Hippocampal formation (tissue), 2 donors: Measurements from ENCODE around the gene CACNA1D.
"Not testable (repeated sequence)": the region's sequence is repeated elsewhere in the genome, so short reads cannot be mapped to it uniquely, and the experiment has no call there.

Experiments used
- DNase-seq, 2 donors: peaks; one replicate each; lab custom pipeline; 2025; lab: John Stamatoyannopoulos, UW

The CACNA1D gene

GRCh38 chr3:53526704-53527055, 32.3 kb downstream of the CACNA1D start:
- no peak for DNase-seq

- DNase-seq: no peak
Observed at GRCh38 chr3:53530205-53530604, 35.8 kb downstream of the CACNA1D start.

DNA sequence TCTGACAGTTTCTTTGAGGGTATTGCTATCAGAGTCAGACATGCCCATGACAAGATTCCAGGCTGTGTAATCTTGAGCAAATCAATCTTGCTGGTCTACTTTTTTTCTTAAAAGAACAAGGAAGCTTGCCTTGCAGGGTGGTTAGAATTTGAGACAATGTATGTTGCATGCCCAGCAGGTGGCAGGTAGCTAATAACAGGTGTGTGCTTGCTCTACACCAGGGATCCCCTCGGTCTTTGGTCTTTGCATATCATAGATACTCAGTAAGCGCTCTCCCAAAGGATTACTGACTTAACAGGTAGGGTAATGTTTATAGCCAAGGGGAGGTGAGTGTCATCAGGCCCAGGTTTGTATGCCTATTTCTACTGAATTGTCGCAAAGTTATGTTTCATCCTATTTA, 37.3 kb downstream of the CACNA1D start:
- no peak for DNase-seq

DNA sequence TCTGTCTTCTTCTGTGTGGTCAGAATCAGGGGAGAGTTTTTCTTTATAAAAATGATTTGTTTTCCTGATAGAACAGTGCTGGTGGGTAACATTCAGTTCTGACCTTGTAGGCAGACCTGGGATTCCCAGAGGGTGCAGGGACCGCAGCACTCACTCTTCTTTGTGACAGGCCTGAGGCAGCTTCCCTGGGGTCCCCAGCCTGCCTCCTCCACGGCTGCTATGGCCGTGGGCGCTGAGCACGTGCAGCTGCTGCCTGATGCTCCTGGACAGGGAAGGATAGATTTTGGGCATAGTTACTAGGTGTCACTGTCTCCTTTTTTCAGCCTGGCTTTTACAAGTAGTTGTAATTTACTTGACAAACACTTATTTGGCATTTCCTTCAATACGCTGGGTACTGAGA, 39.1 kb downstream of the CACNA1D start:
- no peak for DNase-seq

DNA sequence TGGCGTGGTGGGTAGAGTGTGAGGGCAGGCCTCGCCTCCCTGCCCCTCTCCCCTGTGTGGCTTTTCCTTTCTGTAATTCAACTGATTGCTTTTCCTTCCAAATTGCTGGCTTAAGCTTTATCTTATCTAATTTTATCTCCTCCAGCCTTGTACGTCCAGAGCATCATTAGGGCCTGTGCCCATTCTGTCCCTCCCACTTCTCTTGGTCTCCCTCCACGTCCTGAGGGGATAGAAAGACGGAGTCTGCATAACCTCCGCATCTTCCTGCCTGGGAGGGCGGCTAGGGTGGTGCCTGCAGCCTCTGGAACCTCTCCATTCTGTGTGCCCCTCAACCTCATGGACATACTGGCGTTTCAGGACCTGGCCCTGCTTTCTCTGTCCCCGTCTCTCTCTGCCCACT, 39.8 kb downstream of the CACNA1D start:
- no peak for DNase-seq

GRCh38 chr3:53534676-53535400, 40.4 kb downstream of the CACNA1D start:
- no peak for DNase-seq

DNA sequence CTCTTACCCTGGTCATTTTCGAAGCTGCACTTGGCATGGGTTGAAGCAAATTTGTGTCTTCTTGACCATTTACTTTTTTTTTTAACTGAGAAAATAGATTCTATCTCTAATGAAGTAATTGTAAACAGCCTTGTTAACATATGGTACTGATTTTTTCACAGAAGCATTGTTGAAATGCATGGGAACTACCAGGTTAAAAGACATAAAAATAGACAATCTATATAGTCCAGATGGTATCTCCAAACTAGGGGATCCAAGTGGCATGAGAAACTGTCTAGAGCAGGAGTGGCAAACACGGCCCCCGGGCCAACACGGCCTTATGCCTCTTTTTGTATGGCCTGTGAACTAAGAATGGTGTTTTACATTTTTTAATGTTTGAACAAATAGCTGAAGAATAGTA, 41.9 kb downstream of the CACNA1D start:
- no peak for DNase-seq

- DNase-seq: no peak
Observed at GRCh38 chr3:53544357-53544756, 49.9 kb downstream of the CACNA1D start.

GRCh38 chr3:53545310-53545995, 51.0 kb downstream of the CACNA1D start:
- DNase-seq: no peak

DNA sequence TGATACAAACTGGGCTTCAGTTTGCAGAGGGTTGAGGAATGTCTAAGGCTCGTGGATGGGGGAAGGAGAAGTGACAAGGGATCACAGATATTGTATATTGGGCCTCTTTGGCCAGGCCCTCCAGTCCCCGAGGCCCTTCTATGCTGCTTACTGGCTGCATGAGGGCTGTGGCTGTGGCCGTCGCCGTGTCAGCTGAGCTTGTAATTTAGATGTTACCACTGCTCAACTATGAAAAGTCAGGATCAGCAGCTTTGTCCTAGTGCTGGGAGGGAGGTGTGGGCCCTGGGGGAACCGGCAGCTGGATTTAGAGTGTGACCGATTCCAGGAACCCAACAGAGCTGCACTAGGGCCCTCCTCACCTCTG, 51.6 kb downstream of the CACNA1D start:
- DNase-seq: peak in 1 of 2 donors; percentile 5

DNA sequence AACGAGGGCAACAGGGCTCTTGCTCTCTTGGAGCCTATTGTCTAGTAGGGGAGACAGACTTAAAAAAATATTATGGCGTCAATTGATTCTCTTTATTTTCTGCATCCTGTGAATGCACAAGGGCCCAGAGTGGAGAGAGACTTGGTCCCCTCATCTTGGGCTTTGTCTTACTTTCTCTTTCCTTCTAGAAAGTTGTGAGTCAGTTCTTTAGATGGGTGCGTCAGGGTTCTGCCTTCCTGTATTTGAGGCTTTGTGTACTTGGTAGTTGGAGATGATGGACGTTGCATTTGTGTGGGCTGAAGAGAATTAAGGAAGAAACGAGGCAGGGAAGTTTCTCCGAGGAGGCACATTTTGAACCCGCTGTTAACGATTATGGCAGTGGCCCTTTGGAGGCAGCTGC, 52.9 kb downstream of the CACNA1D start:
- no peak for DNase-seq

DNA sequence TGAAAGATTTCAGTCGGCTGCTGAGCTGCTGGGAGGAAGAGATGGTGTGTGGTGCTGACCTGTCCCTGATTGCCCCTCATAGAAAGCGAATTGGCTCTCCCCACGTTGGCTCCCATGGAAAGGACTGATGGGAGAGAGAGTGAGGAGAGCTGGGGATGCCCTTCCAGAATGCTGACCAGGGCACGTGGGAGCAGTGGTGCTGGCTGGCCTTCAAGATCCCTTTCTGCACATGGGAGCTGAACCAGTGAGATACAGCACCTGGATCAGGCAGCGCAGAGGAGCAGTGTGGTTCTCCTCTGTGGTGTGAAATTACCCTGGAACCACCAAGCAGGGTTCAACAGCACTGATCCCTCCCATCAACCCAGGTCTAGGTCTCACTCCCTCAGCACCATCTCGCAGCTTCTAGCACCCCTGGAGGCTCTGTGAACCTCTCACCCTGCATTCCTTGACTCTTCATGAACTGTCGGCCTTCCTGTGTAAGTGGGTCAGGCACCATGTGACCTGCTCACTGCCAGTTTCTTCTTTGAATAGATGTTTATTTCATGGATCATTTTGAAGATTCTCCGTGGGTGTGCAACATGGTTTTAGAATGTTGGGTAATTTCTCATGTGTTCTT, 55.7 kb downstream of the CACNA1D start:
- DNase-seq: no peak

DNA sequence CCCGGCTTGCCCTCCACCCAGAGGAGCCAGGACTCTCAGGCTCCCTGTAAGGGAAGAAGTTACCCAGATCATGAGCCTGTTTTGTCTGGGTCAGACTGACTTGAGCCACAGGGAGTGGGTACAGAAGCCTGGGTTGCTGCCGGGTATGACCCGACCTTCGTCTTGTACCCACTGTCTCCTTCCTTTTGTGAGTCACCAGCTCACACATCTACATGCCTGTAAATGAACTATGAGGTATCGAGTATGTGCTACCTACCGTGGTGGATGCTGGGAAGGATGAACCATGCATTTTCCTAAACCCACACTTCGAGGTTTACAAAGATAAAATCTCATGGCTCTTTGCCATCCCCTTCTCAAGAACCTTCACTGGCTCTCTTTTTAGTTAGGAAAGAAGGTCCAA, 56.9 kb downstream of the CACNA1D start:
- DNase-seq: no peak

DNA sequence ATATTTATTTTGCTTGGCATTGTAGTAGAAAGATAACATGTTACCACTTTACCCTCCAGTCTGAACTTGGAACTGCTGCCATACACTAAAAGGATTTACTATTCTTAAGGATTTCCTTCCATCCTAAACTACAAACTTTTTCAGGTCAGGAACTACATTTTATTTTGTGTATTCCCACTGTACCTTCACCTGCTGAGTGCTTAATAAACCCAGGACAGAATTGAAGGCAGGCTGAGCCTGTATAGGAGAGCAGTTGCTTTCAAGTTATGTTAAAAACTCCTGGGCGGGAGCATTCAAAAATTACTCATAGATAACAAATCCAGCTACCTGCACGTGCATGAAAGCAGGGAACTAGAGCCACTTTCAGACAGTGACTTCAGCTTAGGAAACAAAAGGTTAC, 58.3 kb downstream of the CACNA1D start:
- DNase-seq: no peak

DNA sequence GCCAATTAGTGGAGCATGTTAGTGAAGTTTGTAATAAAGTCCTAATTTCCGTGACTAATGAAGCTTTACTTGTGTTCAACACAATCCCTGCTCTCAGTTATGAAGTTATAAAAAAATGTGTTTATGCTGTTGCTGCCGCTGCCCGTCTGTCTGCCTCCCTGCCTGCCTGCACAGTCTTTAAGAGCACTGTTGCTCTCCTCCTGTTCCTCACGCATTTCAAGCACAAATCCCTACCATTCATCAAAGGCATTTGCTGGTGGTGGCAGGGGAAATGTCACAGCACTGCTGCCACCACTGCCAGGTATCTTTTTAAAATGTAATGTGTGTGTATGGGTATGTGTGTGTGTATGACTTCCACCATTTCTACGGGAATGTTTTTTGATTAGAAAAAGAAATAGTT, 58.8 kb downstream of the CACNA1D start:
- DNase-seq: no peak

DNA sequence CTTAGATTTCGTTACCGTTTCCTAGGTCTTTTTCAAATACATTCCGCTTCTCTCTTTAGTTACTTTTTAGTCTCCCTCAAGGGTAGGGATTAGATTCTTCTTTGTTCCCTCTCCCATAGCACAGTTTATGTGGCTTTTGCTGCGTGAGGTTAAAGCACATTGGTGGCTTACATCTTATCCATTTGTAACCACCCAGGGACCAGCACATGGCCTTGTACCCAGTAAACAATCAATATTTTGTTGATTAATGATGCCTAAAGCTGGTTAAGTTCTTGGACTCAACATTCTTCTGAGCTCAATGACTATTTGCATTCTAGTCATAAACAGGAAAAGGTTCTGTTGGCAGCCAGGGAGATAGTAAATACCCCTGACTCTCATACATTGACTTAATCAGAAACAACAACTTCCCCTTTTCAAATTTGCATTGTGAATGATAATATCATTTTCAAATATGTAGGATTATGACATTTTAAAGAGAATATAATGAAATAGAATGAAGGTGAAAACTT, 60.2 kb downstream of the CACNA1D start:
- no peak for DNase-seq

- DNase-seq: no peak
Observed at GRCh38 chr3:53555068-53555588, 60.7 kb downstream of the CACNA1D start.

DNA sequence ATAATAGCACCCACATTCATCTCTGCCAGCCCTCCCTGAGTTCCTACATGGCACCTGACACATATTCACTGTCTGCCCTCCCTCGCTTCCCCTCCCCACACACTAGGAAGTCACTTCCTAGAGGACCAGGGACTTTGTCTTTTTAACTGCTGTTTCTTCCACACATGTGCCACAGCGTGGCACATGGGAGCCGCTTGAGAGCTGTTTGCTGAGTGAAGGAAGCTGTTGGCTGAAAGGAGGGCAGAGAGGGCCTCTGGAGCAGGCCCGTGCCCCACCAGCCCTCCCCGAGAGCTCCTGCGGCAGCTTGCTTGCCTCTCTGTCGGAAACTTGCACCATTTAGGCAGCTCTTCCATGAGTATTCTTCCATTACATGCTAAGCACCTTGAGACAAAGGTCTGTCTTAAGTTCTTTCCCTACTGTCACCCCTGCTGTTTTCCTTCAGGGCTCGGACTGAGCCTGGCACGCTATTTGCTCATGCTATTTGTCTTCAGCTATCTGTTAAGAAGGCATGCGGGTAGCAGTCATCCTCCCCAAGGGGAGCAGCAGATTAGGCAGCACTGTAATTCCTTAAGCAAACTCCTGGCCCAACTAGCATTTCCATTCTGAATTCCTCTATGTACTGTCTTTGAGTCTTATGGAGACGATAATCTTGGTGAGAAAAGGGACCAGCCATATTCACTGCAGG, 72.2 kb downstream of the CACNA1D start:
- no peak for DNase-seq

DNA sequence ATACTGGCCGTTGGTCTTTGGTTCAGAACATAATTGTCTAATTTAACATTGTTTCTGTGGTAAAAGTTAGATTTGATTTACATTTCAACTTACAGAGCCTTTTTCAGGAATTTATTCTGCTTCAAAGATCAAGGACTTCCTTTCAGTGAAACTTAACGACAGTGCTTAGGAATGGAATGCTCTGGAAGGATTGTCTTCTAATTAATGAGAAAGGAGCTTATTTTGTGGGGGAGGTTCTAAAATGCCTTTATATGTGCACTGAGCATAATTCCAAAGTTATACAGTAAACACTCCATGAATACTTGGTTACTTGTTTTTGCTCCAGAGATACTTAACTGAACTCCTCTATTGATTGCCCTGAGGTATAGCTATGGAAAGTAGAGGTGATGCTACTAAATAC, 75.7 kb downstream of the CACNA1D start:
- no peak for DNase-seq

DNA sequence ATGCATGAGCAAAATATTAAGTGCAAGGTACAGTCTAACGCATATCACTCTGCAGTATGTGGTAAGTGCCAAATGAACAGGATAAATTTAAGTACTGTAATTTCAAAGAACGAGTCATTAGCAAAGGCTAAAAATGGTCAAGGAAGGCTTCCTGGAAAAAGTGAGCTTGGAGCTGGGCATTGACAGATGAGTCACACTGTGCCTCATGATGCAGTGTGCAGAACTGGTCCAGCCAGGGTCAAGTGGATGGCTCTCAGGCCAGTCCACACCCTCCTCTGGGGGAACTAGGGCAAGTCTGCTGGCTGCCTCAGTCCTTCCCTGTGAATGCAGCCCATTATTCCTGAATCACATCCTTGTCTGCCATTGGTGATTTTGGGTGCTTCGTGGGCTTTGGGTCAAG, 76.3 kb downstream of the CACNA1D start:
- DNase-seq: no peak

- DNase-seq: no peak
Observed at GRCh38 chr3:53571264-53571663, 76.9 kb downstream of the CACNA1D start.

- DNase-seq: not testable (repeated sequence)
Observed at GRCh38 chr3:53572184-53572583, 77.8 kb downstream of the CACNA1D start.
